Fibroblast of lung (primary cell): ENCODE results near the gene ALS2CL. TPM values are rescaled to one million over a fixed set of nuclear protein-coding genes. Genes with fewer than 3 reads are reported as not detected.
A peak's percentile ranks its signal among the peaks of the same experiment; 100 is the strongest.

Experiments
- DNase-seq, 2 donors: peaks; one replicate each; pipeline versions ENCODE4 v3.0.0 to v3.0.0-alpha.2; 2010; ENCODE audit warnings: low read depth in 2 of 2
- H2AFZ ChIP-seq: 2 replicates; pipeline ENCODE4 v1.5.1; 2012; ENCODE audit warnings: low read length, control low read depth, inconsistent platforms
- H3K27ac ChIP-seq: 2 replicates; pipeline ENCODE4 v1.5.1; 2011; ENCODE audit warnings: low read length, control low read depth; ENCODE audit not compliant: insufficient read depth
- H3K27me3 ChIP-seq: 2 replicates; pipeline ENCODE4 v1.5.1; 2011; ENCODE audit warnings: mild to moderate bottlenecking, low read length; ENCODE audit not compliant: control insufficient read depth, insufficient read depth
- H3K36me3 ChIP-seq: 2 replicates; pipeline ENCODE4 v1.5.1; 2011; ENCODE audit warnings: low read length; ENCODE audit not compliant: control insufficient read depth, insufficient read depth
- H3K4me1 ChIP-seq: 2 replicates; pipeline ENCODE4 v1.5.1; 2011; ENCODE audit warnings: low read length; ENCODE audit not compliant: control insufficient read depth, insufficient read depth; ENCODE audit errors: extremely low read depth
- H3K4me2 ChIP-seq: 2 replicates; pipeline ENCODE4 v1.5.1; 2011; ENCODE audit warnings: low read length, control low read depth; ENCODE audit not compliant: insufficient read depth; ENCODE audit errors: extremely low read depth
- H3K4me3 ChIP-seq, 4 experiments: fragments of 200-600 bp in 1 of 4; sonication (generic) in 1 of 4; replicated peaks in 1 of 4; 2 replicates each; pipeline ENCODE4 v1.5.1; 2011 to 2016; ENCODE audit warnings: low read length in 4 of 4, low read depth in 3 of 4, mild to moderate bottlenecking in 3 of 4, control low read depth in 2 of 4, inconsistent platforms in 1 of 4, mixed read lengths in 1 of 4; ENCODE audit not compliant: insufficient read depth in 1 of 4; ENCODE audit errors: control extremely low read depth in 1 of 4
- H3K79me2 ChIP-seq: 2 replicates; pipeline ENCODE4 v1.5.1; 2012; ENCODE audit warnings: mild to moderate bottlenecking, low read length, inconsistent platforms; ENCODE audit not compliant: control insufficient read depth, insufficient read depth
- H3K9ac ChIP-seq: 2 replicates; pipeline ENCODE4 v1.5.1; 2011; ENCODE audit warnings: mild to moderate bottlenecking, low read length, control low read depth; ENCODE audit not compliant: insufficient read depth
- H3K9me3 ChIP-seq: 2 replicates; pipeline ENCODE4 v1.5.1; 2012; ENCODE audit warnings: low read depth, low read length; ENCODE audit not compliant: control insufficient read depth, insufficient read depth
- H4K20me1 ChIP-seq: 2 replicates; pipeline ENCODE4 v1.5.1; 2011; ENCODE audit warnings: low read length; ENCODE audit not compliant: control insufficient read depth, insufficient read depth; ENCODE audit errors: extremely low read depth
- CTCF ChIP-seq, 2 donors: IDR thresholded peaks in 1 of 2; conservative IDR thresholded peaks in 1 of 2; 1 replicate in 1 of 2; 2 replicates in 1 of 2; pipeline ENCODE4 v1.5.1; 2011 to 2012; ENCODE audit warnings: low read length in 2 of 2, control low read depth in 1 of 2, inconsistent platforms in 1 of 2, low read depth in 1 of 2, mild to moderate bottlenecking in 1 of 2
- EZH2 ChIP-seq: IDR thresholded peaks from 2 replicates; pipeline ENCODE4 v1.5.1; 2012; ENCODE audit warnings: low read length, control low read depth, mild to moderate bottlenecking; ENCODE audit errors: missing control alignments
- polyA plus RNA-seq, 2 donors: library from polyadenylated mRNA; depleted of rRNA in 1 of 2; stranded (reverse) in 1 of 2; unstranded in 1 of 2; fragments of >200 nt; gene quantifications; 2 replicates each; pipeline ENCODE4 v1.2.1, GENCODE V29; 2011 to 2012; ENCODE audit warnings: missing spikeins in 1 of 2
- total RNA-seq: library from RNA; depleted of rRNA; stranded (reverse); fragments of >200 nt; gene quantifications from 2 replicates; pipeline ENCODE4 v1.2.1, GENCODE V29; 2014

The ALS2CL gene
- total and polyA plus RNA-seq, 2 donors (not counting 1 experiment from before 2014, with no cell fraction given), result 4.4 to 19.7 TPM

- Histone ChIP-seq H3K27me3 (peaks cover 4% of the 10 kb centered on the region), H3K4me2 (no peak overlapping the region), H2AFZ (no peak overlapping the region), H3K27ac (no peak overlapping the region), H3K9me3 (no peaks in the 10 kb centered on the region), H3K4me3 (no peak overlapping the region), H3K36me3 (no peaks in the 10 kb centered on the region), H3K9ac (no peak overlapping the region), H4K20me1 (no peaks in the 10 kb centered on the region), H3K4me1 (no peaks in the 10 kb centered on the region), H3K79me2 (no peaks in the 10 kb centered on the region)
- TF ChIP-seq CTCF (conservative IDR thresholded peaks at IDR 0.05 in 1 of 2, IDR thresholded peaks at IDR 0.05 in 1 of 2; ENCODE audit: low read depth in 1 of 2, low read length in 2 of 2) (no peak), EZH2 (no peak)
- no peak for DNase-seq
These were observed 25.6 kb upstream of the ALS2CL start for GRCh38 chr3:46719044-46719565.

GRCh38 chr3:46717447-46718231 is 24.2 kb upstream of the ALS2CL start, which contains the start of gene PRSS50:
Gene PRSS50, minus strand, starts transcription at chr3:46717869. Its CDS starts 45 bp downstream, at chr3:46717824.
- Histone ChIP-seq H3K9ac (no peak within 1 kb of the TSS), H3K27ac (no peak within 1 kb of the TSS), H3K9me3 (no peaks in the 10 kb centered on the region), H3K4me1 (no peaks in the 10 kb centered on the region), H4K20me1 (no peaks in the 10 kb centered on the region), H3K27me3 (peaks cover 4% of the 10 kb centered on the region), H3K4me3 (no peak within 1 kb of the TSS), H2AFZ (no peak within 1 kb of the TSS), H3K36me3 (no peaks in the 10 kb centered on the region), H3K79me2 (no peaks in the 10 kb centered on the region), H3K4me2 (no peak within 1 kb of the TSS)
- TF ChIP-seq CTCF (conservative IDR thresholded peaks at IDR 0.05 in 1 of 2, IDR thresholded peaks at IDR 0.05 in 1 of 2; ENCODE audit: low read depth in 1 of 2, low read length in 2 of 2) (peak in 1 of 2 donors; percentile 11), EZH2 (no peak)
- DNase-seq, result no peak

- Histone ChIP-seq H2AFZ (no peak overlapping the region), H4K20me1 (no peaks in the 10 kb centered on the region), H3K4me1 (no peaks in the 10 kb centered on the region), H3K9me3 (no peaks in the 10 kb centered on the region), H3K36me3 (no peaks in the 10 kb centered on the region), H3K4me3 (no peak overlapping the region), H3K79me2 (no peaks in the 10 kb centered on the region), H3K9ac (no peak overlapping the region), H3K27me3 (peaks cover 4% of the 10 kb centered on the region), H3K4me2 (no peak overlapping the region), H3K27ac (no peak overlapping the region)
- no peak for DNase-seq
- no peak for TF ChIP-seq EZH2
- no peak for TF ChIP-seq CTCF (conservative IDR thresholded peaks at IDR 0.05 in 1 of 2, IDR thresholded peaks at IDR 0.05 in 1 of 2; ENCODE audit: low read depth in 1 of 2, low read length in 2 of 2)
These were observed 23.3 kb upstream of the ALS2CL start for GRCh38 chr3:46716461-46717441.
